Gastrocnemius medialis (tissue), 4 donors: ENCODE data around the gene SUMO3. TPM values are rescaled to one million over a fixed set of nuclear protein-coding genes. Genes with fewer than 3 reads are reported as not detected.

Experiments used
- ATAC-seq, 2 donors: fragments of 150-250 bp; one replicate each; pipeline ENCODE4 v1.9.1; 2016
- DNase-seq, 2 donors: peaks; one replicate each; pipeline ENCODE4 v3.0.0-alpha.2; 2019
- H3K27ac ChIP-seq, 4 donors: fragments of 200-600 bp; sonication (generic); 1 replicate in 1 of 4; 2 replicates in 3 of 4; pipeline ENCODE4 v1.5.1; 2016 to 2018; ENCODE audit warnings: mild to moderate bottlenecking in 2 of 4, moderate library complexity in 1 of 4
- H3K27me3 ChIP-seq, 3 donors: fragments of 200-600 bp; sonication (generic) in 2 of 3; 1 replicate in 1 of 3; 2 replicates in 2 of 3; pipeline versions ENCODE4 v1.5.1 to v1.6.0; 2016 to 2019; ENCODE audit warnings: mild to moderate bottlenecking in 1 of 3, moderate library complexity in 1 of 3
- H3K36me3 ChIP-seq, 2 donors: fragments of 200-600 bp; sonication (generic) in 1 of 2; one replicate each; pipeline ENCODE4 v1.5.1; 2017 to 2018
- H3K4me1 ChIP-seq, 2 donors: fragments of 200-600 bp; sonication (generic) in 1 of 2; one replicate each; pipeline ENCODE4 v1.5.1; 2016 to 2017; ENCODE audit warnings: mild to moderate bottlenecking in 2 of 2
- H3K4me3 ChIP-seq, 4 donors: fragments of 200-600 bp; sonication (generic) in 3 of 4; 1 replicate in 1 of 4; 2 replicates in 3 of 4; pipeline ENCODE4 v1.5.1; 2016 to 2019; ENCODE audit warnings: mild to moderate bottlenecking in 2 of 4
- H3K9me3 ChIP-seq, 3 donors: fragments of 200-600 bp; sonication (generic) in 2 of 3; 1 replicate in 1 of 3; 2 replicates in 2 of 3; pipeline ENCODE4 v1.5.1; 2016 to 2019
- CTCF ChIP-seq, 5 experiments: fragments of 450-650 bp in 3 of 5; fragments of 200-600 bp in 2 of 5; sonication (generic) in 2 of 5; IDR thresholded peaks in 4 of 5; conservative IDR thresholded peaks in 1 of 5; 1 replicate in 4 of 5; 2 replicates in 1 of 5; pipeline ENCODE4 v1.5.1; 2016 to 2019; ENCODE audit warnings: antibody characterized with exemption in 5 of 5, mild to moderate bottlenecking in 3 of 5, moderate library complexity in 3 of 5
- POLR2A ChIP-seq, 2 donors: fragments of 450-650 bp; IDR thresholded peaks; one replicate each; pipeline ENCODE4 v1.6.1; 2017; ENCODE audit warnings: antibody characterized with exemption in 2 of 2, mild to moderate bottlenecking in 2 of 2, moderate library complexity in 2 of 2
- in situ Hi-C, 4 donors: fragments of 200-750 bp; cut with MboI; loops; one replicate each; pipeline versions ENCODE4 v1.15.0 to v1.8.0; 2017; ENCODE audit warnings: low sequenced_read_pairs in 4 of 4
- intact Hi-C: fragments of 100-400 bp; cut with DNase I; formaldehyde crosslinking; loops from one replicate; pipeline ENCODE4 v1.15.1; 2023; ENCODE audit warnings: low total_unique reads
- total RNA-seq, 4 donors: library from RNA; depleted of rRNA; stranded (reverse); fragments of >200 nt; gene quantifications; one replicate each; pipeline versions ENCODE4 v1.1.0 to v1.2.3, GENCODE V29; 2016

SUMO3 gene
- total RNA-seq, 4 donors from 2014 or later: 49.0 to 85.9 (median 63.7) TPM

DNA sequence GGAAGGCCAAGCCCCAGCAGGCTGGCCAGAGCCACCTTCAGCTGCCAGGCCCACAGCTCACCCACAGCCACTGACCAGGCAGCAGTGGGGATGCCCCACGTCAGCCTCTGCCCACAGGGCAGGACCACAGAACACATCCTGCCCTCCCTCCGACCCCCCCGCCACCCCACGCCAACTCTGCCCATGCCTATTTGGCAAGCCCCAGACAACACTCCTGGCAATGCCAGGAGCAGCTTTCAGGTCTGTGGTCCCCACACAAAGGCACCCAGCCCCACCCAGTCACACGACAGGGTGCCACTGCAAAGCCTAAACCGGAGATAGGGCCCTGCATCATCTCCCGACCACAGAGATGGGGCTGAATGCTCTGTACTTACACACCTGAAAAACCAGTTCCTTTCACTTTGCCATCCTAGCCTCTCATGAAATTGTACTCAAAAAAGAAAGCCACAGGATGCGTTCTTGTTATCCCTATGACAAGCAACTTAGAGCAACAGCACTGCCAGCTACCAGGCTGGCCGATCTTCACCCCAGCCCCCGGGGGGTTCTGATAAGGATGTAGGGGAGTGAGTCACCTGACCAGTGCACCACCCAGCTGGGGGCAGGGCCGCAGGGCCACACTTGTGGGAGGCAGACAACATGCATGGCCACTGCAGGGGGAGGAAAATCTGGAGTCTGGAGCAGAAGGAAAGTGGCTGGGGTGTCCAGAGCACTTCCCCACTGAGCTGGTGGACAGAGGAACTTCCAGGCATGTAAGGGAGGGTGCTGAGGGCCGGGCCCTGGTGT lies 52.4 kb downstream of the SUMO3 start:
- Histone ChIP-seq H3K9me3 (no peaks in the 10 kb centered on the region), H3K4me1 (no peaks in the 10 kb centered on the region), H3K27me3 (no peaks in the 10 kb centered on the region), H3K27ac (no peak overlapping the region), H3K36me3 (peaks cover 0 to 22% of the 10 kb centered on the region in 2 donors), H3K4me3 (no peak overlapping the region)
- no peak for DNase-seq
- no peak for TF ChIP-seq CTCF (IDR thresholded peaks at IDR 0.05 in 4 of 5, conservative IDR thresholded peaks at IDR 0.05 in 1 of 5)
- TF ChIP-seq POLR2A (IDR thresholded peaks at IDR 0.05): no peak
- ATAC-seq: no peak
- intact Hi-C loops (no loop called here), in situ Hi-C loops (no loop called here)

DNA sequence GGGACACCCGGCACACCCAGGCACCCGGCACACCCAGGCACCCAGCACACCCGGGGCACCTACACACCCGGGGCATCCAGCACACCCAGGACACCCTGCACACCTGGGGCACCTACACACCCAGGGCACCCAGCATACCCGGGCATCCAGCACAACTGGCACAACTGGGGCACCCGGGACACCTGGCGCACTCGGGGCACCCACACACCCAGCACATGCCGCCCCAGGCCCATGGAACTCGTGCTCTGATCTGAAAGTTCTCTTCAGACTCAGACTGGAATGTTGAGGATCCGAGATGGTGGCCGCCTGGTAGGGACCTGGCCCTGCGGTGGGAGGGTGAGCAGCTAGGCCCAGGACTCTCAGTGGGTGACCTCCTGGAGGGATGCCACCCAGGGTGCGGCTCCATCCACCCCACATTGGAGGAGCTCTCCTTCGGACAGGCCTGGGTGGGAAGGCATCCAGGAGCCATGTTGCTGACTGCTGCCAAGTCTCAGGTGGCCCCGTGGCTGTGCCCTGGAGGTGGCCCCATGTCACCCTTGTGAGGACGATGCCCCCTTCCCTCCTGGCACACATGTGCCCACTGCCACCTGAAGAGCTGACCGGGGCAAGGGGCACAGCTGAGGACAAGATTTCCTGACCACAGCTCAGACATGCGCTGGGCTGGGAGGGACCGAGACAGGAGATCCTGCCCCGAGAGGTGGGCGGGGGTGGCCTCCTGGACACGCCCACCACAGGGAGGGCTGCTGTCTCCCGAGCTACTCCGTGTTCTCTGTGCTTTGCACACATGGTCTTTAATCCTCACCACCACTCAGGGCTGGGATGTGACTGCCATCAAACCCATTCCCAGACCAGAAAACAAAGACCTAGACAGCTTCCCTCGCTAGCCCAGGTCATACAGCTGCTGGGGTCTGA lies 53.3 kb downstream of the SUMO3 start:
- intact Hi-C loops: no loop called here
- H3K27me3 ChIP-seq: no peaks in the 10 kb centered on the region
- peaks cover 0 to 13% of the 10 kb centered on the region in 2 donors for H3K36me3 ChIP-seq
- no peak overlapping the region for H3K4me3 ChIP-seq
- H3K9me3 ChIP-seq: no peaks in the 10 kb centered on the region
- no peak overlapping the region for H3K27ac ChIP-seq
- ATAC-seq: no peak
- TF ChIP-seq CTCF (IDR thresholded peaks at IDR 0.05 in 4 of 5, conservative IDR thresholded peaks at IDR 0.05 in 1 of 5): no peak
- no peak for TF ChIP-seq POLR2A (IDR thresholded peaks at IDR 0.05)
- no peak for DNase-seq
- in situ Hi-C loops: no loop called here
- H3K4me1 ChIP-seq: no peaks in the 10 kb centered on the region

DNA sequence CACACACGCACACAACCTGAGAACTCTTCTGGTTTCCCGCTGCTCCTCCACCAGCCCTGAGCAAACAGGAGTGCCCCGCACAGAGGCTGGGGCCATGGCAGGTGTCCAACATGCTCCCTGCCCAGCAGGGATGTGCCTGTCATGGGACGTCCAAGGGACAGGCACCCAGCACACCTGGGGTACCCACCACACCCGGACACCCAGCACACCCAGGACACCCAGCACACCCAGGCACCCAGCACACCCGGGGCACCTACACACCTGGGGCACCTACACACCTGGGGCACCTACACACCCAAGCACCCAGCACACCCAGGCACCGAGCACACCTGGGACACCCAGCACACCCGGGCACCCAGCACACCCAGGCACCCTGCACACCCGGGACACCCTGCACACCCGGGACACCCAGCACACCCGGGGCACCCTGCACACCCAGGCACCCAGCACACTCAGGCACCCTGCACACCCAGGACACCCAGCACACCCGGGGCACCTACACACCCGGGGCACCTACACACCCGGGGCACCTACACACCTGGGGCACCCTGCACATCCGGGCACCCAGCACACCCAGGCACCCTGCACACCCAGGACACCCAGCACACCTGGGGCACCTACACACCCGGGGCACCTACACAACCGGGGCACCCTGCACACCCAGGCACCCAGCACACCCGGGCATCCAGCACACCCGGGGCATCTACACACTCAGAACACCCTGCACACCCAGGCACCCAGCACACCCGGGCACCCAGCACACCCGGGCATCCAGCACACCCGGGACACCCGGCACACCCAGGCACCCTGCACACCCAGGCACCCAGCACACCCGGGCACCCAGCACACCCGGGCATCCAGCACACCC lies 54.2 kb downstream of the SUMO3 start:
- Histone ChIP-seq H3K9me3 (no peaks in the 10 kb centered on the region), H3K4me3 (no peak overlapping the region), H3K27me3 (no peaks in the 10 kb centered on the region), H3K4me1 (no peaks in the 10 kb centered on the region), H3K36me3 (peaks cover 0 to 7% of the 10 kb centered on the region in 2 donors), H3K27ac (no peak overlapping the region)
- TF ChIP-seq CTCF (IDR thresholded peaks at IDR 0.05 in 4 of 5, conservative IDR thresholded peaks at IDR 0.05 in 1 of 5) (no peak), POLR2A (IDR thresholded peaks at IDR 0.05) (no peak)
- DNase-seq: no peak
- intact Hi-C loops (no loop called here), in situ Hi-C loops (no loop called here)
- ATAC-seq: no peak

- H3K4me3 ChIP-seq: no peak overlapping the region
- no peaks in the 10 kb centered on the region for H3K9me3 ChIP-seq
- intact Hi-C loops (no loop called here), in situ Hi-C loops (no loop called here)
- no peaks in the 10 kb centered on the region for H3K27me3 ChIP-seq
- H3K27ac ChIP-seq: no peak overlapping the region
- H3K36me3 ChIP-seq: peaks cover 0 to under 1% of the 10 kb centered on the region in 2 donors
- H3K4me1 ChIP-seq: no peaks in the 10 kb centered on the region
- DNase-seq: no peak
- no peak for ATAC-seq
- TF ChIP-seq POLR2A (IDR thresholded peaks at IDR 0.05) (no peak), CTCF (IDR thresholded peaks at IDR 0.05 in 4 of 5, conservative IDR thresholded peaks at IDR 0.05 in 1 of 5) (no peak)
These were observed 54.8 kb downstream of the SUMO3 start for GRCh38 chr21:44763050-44763378.
